HEK293 (cell line): Measurements from ENCODE around the gene DACT1.

Source experiments
- CTCF ChIA-PET: fragments of 350-600 bp; formaldehyde crosslinking; extraction: SDS; loops from one replicate; lab custom pipeline; 2021; ENCODE audit warnings: antibody characterized with exemption; lab: Yijun Ruan, JAX
- POLR2A ChIA-PET: fragments of 300-600 bp; formaldehyde crosslinking; extraction: SDS; loops from one replicate; lab custom pipeline; 2020; ENCODE audit warnings: antibody characterized with exemption, inconsistent platforms; lab: Yijun Ruan, JAX
- H3K27ac ChIP-seq: fragments of 200-500 bp; sonication (Bioruptor generic); 2 replicates; pipeline ENCODE4 v1.5.1; 2014; ENCODE audit warnings: low read depth, low read length, control low read depth, inconsistent platforms; ENCODE audit errors: extremely low read depth
- H3K36me3 ChIP-seq, 2 experiments: fragments of 200-500 bp in 1 of 2; sonication (Bioruptor generic) in 1 of 2; 1 replicate in 1 of 2; 2 replicates in 1 of 2; pipeline ENCODE4 v1.5.1; 2014 to 2017; ENCODE audit warnings: inconsistent platforms in 2 of 2, low read length in 2 of 2; ENCODE audit not compliant: control insufficient read depth in 2 of 2, insufficient read depth in 1 of 2
- H3K4me1 ChIP-seq: fragments of 200-500 bp; sonication (Bioruptor generic); 2 replicates; pipeline ENCODE4 v1.5.1; 2014; ENCODE audit warnings: mild to moderate bottlenecking, low read length, inconsistent platforms; ENCODE audit not compliant: control insufficient read depth, insufficient read depth
- H3K4me3 ChIP-seq: 2 replicates; pipeline ENCODE4 v1.5.1; 2011; ENCODE audit warnings: low read depth, mild to moderate bottlenecking, control low read depth, low read length, moderate library complexity
- H3K9me3 ChIP-seq: fragments of 200-500 bp; sonication (Bioruptor generic); 2 replicates; pipeline ENCODE4 v1.5.1; 2014; ENCODE audit warnings: low read depth, low read length, inconsistent platforms; ENCODE audit not compliant: control insufficient read depth, insufficient read depth
- BCL6B ChIP-seq: fragments of 450-650 bp; formaldehyde crosslinking; IDR thresholded peaks from 2 replicates; pipeline ENCODE4 v1.5.1; 2017; ENCODE audit warnings: missing biosample characterization, missing genetic modification characterization
- EGR2 ChIP-seq: fragments of 450-650 bp; formaldehyde crosslinking; IDR thresholded peaks from 2 replicates; pipeline ENCODE4 v1.5.1; 2016; ENCODE audit warnings: low read depth, missing biosample characterization, missing genetic modification characterization
- FEZF1 ChIP-seq: fragments of 450-650 bp; formaldehyde crosslinking; IDR thresholded peaks from 2 replicates; pipeline ENCODE4 v1.5.1; 2016; ENCODE audit warnings: missing biosample characterization, missing genetic modification characterization
- HOXA7 ChIP-seq: sonication (generic); formaldehyde crosslinking; IDR thresholded peaks from 2 replicates; pipeline ENCODE4 v1.8.1; 2022; ENCODE audit warnings: missing genetic modification reagents, borderline replicate concordance
- KLF1 ChIP-seq: fragments of 450-650 bp; formaldehyde crosslinking; IDR thresholded peaks from 2 replicates; pipeline ENCODE4 v1.5.1; 2016; ENCODE audit warnings: missing biosample characterization, missing genetic modification characterization
- OSR2 ChIP-seq: fragments of 450-650 bp; formaldehyde crosslinking; IDR thresholded peaks from 2 replicates; pipeline ENCODE4 v1.5.1; 2016; ENCODE audit warnings: missing biosample characterization, missing genetic modification characterization
- SCRT1 ChIP-seq: fragments of 450-650 bp; formaldehyde crosslinking; IDR thresholded peaks from 2 replicates; pipeline ENCODE4 v1.5.1; 2016; ENCODE audit warnings: missing biosample characterization, missing genetic modification characterization, borderline replicate concordance
- ZBTB7A ChIP-seq: fragments of 450-650 bp; formaldehyde crosslinking; IDR thresholded peaks from 2 replicates; pipeline ENCODE4 v1.5.1; 2016; ENCODE audit warnings: low read depth, missing biosample characterization, missing genetic modification characterization
- ZBTB8A ChIP-seq: fragments of 450-650 bp; formaldehyde crosslinking; IDR thresholded peaks from 2 replicates; pipeline ENCODE4 v1.5.1; 2016; ENCODE audit warnings: missing biosample characterization, missing genetic modification characterization
- ZEB2 ChIP-seq: fragments of 450-650 bp; formaldehyde crosslinking; IDR thresholded peaks from 2 replicates; pipeline ENCODE4 v1.5.1; 2016; ENCODE audit warnings: missing biosample characterization, missing genetic modification characterization
- ZNF19 ChIP-seq: fragments of 450-650 bp; formaldehyde crosslinking; IDR thresholded peaks from 2 replicates; pipeline ENCODE4; 2016; ENCODE audit warnings: missing biosample characterization, missing genetic modification characterization, low read depth
- ZNF223 ChIP-seq: fragments of 450-650 bp; formaldehyde crosslinking; IDR thresholded peaks from 2 replicates; pipeline ENCODE4 v1.5.1; 2016; ENCODE audit warnings: missing biosample characterization, missing genetic modification characterization
- ZNF341 ChIP-seq: fragments of 450-650 bp; formaldehyde crosslinking; IDR thresholded peaks from 2 replicates; pipeline ENCODE4; 2016; ENCODE audit warnings: low read depth, missing biosample characterization, missing genetic modification characterization
- ZNF354C ChIP-seq: fragments of 450-650 bp; formaldehyde crosslinking; IDR thresholded peaks from 2 replicates; pipeline ENCODE4 v1.5.1; 2016; ENCODE audit warnings: missing biosample characterization, missing genetic modification characterization, low read depth, borderline replicate concordance
- ZNF391 ChIP-seq: fragments of 450-650 bp; formaldehyde crosslinking; IDR thresholded peaks from 2 replicates; pipeline ENCODE4 v1.5.1; 2016; ENCODE audit warnings: low read depth, missing biosample characterization, missing genetic modification characterization, borderline replicate concordance
- ZNF433 ChIP-seq: fragments of 450-650 bp; formaldehyde crosslinking; IDR thresholded peaks from 2 replicates; pipeline ENCODE4 v1.5.1; 2016; ENCODE audit warnings: missing biosample characterization, missing genetic modification characterization, low read depth
- ZNF600 ChIP-seq: fragments of 450-650 bp; formaldehyde crosslinking; IDR thresholded peaks from 2 replicates; pipeline ENCODE4 v1.5.1; 2016; ENCODE audit warnings: missing biosample characterization, missing genetic modification characterization
- ZNF670 ChIP-seq: fragments of 450-650 bp; formaldehyde crosslinking; IDR thresholded peaks from 2 replicates; pipeline ENCODE4 v1.5.1; 2016; ENCODE audit warnings: missing biosample characterization, missing genetic modification characterization, low read depth
- ZNF785 ChIP-seq: fragments of 450-650 bp; formaldehyde crosslinking; IDR thresholded peaks from 2 replicates; pipeline ENCODE4 v1.5.1; 2016; ENCODE audit warnings: missing biosample characterization, missing genetic modification characterization
- ZSCAN16 ChIP-seq: fragments of 450-650 bp; formaldehyde crosslinking; IDR thresholded peaks from 2 replicates; pipeline ENCODE4 v1.5.1; 2016; ENCODE audit warnings: missing biosample characterization, missing genetic modification characterization
- ZSCAN18 ChIP-seq: fragments of 450-650 bp; formaldehyde crosslinking; IDR thresholded peaks from 2 replicates; pipeline ENCODE4 v1.5.1; 2016; ENCODE audit warnings: missing biosample characterization, missing genetic modification characterization
- TF ChIP-seq, protein P1 (sequence below): fragments of 450-650 bp; formaldehyde crosslinking; IDR thresholded peaks from 2 replicates; pipeline ENCODE4 v1.5.1; 2017; ENCODE audit warnings: missing biosample characterization, missing genetic modification characterization
- TF ChIP-seq, protein P2 (sequence below): fragments of 450-650 bp; formaldehyde crosslinking; IDR thresholded peaks from 2 replicates; pipeline ENCODE4 v1.5.1; 2016; ENCODE audit warnings: missing biosample characterization, missing genetic modification characterization
- TF ChIP-seq, protein P3 (sequence below): fragments of 450-650 bp; formaldehyde crosslinking; IDR thresholded peaks from 2 replicates; pipeline ENCODE4 v1.5.1; 2016; ENCODE audit warnings: missing biosample characterization, missing genetic modification characterization
- TF ChIP-seq, protein P4 (sequence below): fragments of 450-650 bp; formaldehyde crosslinking; IDR thresholded peaks from 2 replicates; pipeline ENCODE4 v1.5.1; 2016; ENCODE audit warnings: missing biosample characterization, missing genetic modification characterization
- TF ChIP-seq, protein P5 (sequence below): fragments of 450-650 bp; formaldehyde crosslinking; IDR thresholded peaks from 2 replicates; pipeline ENCODE4 v1.5.1; 2016; ENCODE audit warnings: missing biosample characterization, missing genetic modification characterization

Gene DACT1

DNA sequence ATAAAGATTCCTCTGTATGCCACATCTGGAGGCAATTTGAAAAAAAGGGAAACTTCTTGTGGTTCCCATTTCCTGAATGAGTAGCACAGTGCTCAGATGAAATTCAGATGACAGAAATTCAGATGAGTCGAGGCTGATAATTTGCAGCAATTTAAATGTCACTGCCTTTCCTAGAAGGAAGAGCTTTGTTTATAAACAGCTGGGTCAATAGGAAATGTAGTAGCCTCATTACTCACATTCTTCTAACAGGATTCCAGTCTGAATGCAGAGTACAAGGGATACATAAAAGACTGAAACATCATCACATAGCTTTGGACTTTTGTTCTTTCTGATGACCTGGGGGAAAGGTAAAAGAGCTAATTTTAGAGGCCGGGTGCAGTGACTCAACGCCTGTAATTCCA, 11.3 kb upstream of the DACT1 start:
- TF ChIP-seq ZBTB7A (tag by site-specific recombination) (no peak), ZNF19 (tag by site-specific recombination) (no peak), KLF1 (tag by site-specific recombination) (no peak), ZNF354C (no peak), ZNF433 (tag by site-specific recombination) (no peak), ZNF785 (no peak), ZNF391 (tag by site-specific recombination) (no peak), ZNF670 (tag by site-specific recombination) (no peak), SCRT1 (tag by site-specific recombination) (no peak), OSR2 (tag by site-specific recombination) (no peak), BCL6B (no peak), ZSCAN16 (tag by site-specific recombination) (no peak), ZNF600 (no peak), EGR2 (tag by site-specific recombination) (no peak)
- TF ChIP-seq, protein P1, sequence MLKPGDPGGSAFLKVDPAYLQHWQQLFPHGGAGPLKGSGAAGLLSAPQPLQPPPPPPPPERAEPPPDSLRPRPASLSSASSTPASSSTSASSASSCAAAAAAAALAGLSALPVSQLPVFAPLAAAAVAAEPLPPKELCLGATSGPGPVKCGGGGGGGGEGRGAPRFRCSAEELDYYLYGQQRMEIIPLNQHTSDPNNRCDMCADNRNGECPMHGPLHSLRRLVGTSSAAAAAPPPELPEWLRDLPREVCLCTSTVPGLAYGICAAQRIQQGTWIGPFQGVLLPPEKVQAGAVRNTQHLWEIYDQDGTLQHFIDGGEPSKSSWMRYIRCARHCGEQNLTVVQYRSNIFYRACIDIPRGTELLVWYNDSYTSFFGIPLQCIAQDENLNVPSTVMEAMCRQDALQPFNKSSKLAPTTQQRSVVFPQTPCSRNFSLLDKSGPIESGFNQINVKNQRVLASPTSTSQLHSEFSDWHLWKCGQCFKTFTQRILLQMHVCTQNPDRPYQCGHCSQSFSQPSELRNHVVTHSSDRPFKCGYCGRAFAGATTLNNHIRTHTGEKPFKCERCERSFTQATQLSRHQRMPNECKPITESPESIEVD (tag by site-specific recombination), result no peak
- TF ChIP-seq, protein P2, sequence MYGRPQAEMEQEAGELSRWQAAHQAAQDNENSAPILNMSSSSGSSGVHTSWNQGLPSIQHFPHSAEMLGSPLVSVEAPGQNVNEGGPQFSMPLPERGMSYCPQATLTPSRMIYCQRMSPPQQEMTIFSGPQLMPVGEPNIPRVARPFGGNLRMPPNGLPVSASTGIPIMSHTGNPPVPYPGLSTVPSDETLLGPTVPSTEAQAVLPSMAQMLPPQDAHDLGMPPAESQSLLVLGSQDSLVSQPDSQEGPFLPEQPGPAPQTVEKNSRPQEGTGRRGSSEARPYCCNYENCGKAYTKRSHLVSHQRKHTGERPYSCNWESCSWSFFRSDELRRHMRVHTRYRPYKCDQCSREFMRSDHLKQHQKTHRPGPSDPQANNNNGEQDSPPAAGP (tag by site-specific recombination), result no peak
- TF ChIP-seq, protein P3, sequence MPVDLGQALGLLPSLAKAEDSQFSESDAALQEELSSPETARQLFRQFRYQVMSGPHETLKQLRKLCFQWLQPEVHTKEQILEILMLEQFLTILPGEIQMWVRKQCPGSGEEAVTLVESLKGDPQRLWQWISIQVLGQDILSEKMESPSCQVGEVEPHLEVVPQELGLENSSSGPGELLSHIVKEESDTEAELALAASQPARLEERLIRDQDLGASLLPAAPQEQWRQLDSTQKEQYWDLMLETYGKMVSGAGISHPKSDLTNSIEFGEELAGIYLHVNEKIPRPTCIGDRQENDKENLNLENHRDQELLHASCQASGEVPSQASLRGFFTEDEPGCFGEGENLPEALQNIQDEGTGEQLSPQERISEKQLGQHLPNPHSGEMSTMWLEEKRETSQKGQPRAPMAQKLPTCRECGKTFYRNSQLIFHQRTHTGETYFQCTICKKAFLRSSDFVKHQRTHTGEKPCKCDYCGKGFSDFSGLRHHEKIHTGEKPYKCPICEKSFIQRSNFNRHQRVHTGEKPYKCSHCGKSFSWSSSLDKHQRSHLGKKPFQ, result no peak
- no peak overlapping the region for H3K27ac ChIP-seq
- H3K4me3 ChIP-seq, result no peak overlapping the region
- POLR2A ChIA-PET, result no interaction called here
- no peaks in the 10 kb centered on the region for H3K9me3 ChIP-seq
- CTCF ChIA-PET, result interaction anchor here (1.0 to 1.7 kb wide), 2 partner anchors 9 to 125 kb away, joined by 3 to 5 read pairs; no protein-coding TSS in a partner anchor
- H3K4me1 ChIP-seq, result no peaks in the 10 kb centered on the region
- no peaks in the 10 kb centered on the region for H3K36me3 ChIP-seq

DNA sequence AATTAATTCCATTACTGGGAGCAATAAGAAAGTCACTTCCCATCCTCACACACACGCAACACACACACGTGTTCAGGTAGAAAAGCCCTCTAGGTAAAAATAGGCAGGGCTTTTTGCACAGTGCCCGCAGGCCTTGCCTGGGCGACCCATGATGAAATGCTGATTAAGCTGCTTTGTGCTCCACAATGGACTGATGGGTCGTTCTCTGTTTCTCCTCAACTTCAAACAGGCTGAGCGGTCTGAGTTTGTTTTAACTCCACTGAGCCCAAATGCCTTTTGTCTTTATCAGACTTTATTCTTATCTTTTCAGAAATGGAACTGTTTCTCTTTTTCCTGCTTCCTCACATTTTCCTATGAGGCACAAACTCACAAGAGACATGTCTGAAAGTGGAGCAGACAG, 9.4 kb upstream of the DACT1 start:
- Histone ChIP-seq H3K4me3 (no peak overlapping the region), H3K27ac (no peak overlapping the region), H3K4me1 (no peaks in the 10 kb centered on the region), H3K36me3 (no peaks in the 10 kb centered on the region), H3K9me3 (no peaks in the 10 kb centered on the region)
- TF ChIP-seq HOXA7 (no peak), ZSCAN18 (no peak), ZNF341 (tag by site-specific recombination) (no peak), ZNF223 (tag by site-specific recombination) (no peak), ZBTB8A (tag by site-specific recombination) (no peak), FEZF1 (tag by site-specific recombination) (no peak), EGR2 (tag by site-specific recombination) (no peak), ZEB2 (tag by site-specific recombination) (no peak)
- TF ChIP-seq, protein P4, sequence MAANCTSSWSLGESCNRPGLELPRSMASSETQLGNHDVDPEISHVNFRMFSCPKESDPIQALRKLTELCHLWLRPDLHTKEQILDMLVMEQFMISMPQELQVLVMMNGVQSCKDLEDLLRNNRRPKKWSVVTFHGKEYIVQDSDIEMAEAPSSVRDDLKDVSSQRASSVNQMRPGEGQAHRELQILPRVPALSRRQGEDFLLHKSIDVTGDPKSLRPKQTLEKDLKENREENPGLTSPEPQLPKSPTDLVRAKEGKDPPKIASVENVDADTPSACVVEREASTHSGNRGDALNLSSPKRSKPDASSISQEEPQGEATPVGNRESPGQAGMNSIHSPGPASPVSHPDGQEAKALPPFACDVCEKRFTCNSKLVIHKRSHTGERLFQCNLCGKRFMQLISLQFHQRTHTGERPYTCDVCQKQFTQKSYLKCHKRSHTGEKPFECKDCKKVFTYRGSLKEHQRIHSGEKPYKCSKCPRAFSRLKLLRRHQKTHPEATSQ (tag by site-specific recombination), result no peak
- TF ChIP-seq, protein P5, sequence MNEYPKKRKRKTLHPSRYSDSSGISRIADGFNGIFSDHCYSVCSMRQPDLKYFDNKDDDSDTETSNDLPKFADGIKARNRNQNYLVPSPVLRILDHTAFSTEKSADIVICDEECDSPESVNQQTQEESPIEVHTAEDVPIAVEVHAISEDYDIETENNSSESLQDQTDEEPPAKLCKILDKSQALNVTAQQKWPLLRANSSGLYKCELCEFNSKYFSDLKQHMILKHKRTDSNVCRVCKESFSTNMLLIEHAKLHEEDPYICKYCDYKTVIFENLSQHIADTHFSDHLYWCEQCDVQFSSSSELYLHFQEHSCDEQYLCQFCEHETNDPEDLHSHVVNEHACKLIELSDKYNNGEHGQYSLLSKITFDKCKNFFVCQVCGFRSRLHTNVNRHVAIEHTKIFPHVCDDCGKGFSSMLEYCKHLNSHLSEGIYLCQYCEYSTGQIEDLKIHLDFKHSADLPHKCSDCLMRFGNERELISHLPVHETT (tag by site-specific recombination), result no peak
- ChIA-PET CTCF (interaction anchor here (0.9 kb wide), 1 partner anchor 28 kb away, joined by 3 read pairs; no protein-coding TSS in a partner anchor), POLR2A (no interaction called here)
